OCI-LY1 (cell line): ENCODE measurements around the gene PCDHGA11.
"Not testable (repeated sequence)": the region's sequence is repeated elsewhere in the genome, so short reads cannot be mapped to it uniquely, and the experiment has no call there.

Source experiments
- EZH2 ChIP-seq: fragments of 200-600 bp; sonication (generic), shearing (Covaris generic); IDR thresholded peaks from 2 replicates; pipeline ENCODE4 v1.8.0; 2017; ENCODE audit warnings: borderline replicate concordance, mixed run types, mild to moderate bottlenecking, antibody characterized with exemption, low read length, moderate library complexity, mixed read lengths
- TF ChIP-seq, protein P1 (sequence below): fragments of 200-600 bp; sonication (generic), shearing (Covaris generic); IDR thresholded peaks from 2 replicates; pipeline ENCODE4 v1.5.1; 2017; ENCODE audit warnings: mild to moderate bottlenecking, antibody characterized with exemption, low read length, moderate library complexity, mixed read lengths

DNA sequence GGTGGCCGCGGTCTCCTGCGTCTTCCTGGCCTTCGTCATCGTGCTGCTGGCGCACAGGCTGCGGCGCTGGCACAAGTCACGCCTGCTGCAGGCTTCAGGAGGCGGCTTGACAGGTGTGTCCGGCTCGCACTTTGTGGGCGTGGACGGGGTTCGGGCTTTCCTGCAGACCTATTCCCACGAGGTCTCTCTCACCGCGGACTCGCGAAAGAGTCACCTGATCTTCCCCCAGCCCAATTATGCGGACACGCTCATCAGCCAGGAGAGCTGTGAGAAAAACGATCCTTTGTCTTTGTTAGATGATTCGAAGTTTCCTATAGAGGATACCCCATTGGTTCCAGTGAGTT, 5.6 kb upstream of the PCDHGA11 start:
- TF ChIP-seq, protein P1, sequence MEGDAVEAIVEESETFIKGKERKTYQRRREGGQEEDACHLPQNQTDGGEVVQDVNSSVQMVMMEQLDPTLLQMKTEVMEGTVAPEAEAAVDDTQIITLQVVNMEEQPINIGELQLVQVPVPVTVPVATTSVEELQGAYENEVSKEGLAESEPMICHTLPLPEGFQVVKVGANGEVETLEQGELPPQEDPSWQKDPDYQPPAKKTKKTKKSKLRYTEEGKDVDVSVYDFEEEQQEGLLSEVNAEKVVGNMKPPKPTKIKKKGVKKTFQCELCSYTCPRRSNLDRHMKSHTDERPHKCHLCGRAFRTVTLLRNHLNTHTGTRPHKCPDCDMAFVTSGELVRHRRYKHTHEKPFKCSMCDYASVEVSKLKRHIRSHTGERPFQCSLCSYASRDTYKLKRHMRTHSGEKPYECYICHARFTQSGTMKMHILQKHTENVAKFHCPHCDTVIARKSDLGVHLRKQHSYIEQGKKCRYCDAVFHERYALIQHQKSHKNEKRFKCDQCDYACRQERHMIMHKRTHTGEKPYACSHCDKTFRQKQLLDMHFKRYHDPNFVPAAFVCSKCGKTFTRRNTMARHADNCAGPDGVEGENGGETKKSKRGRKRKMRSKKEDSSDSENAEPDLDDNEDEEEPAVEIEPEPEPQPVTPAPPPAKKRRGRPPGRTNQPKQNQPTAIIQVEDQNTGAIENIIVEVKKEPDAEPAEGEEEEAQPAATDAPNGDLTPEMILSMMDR: not testable (repeated sequence)
- not testable (repeated sequence) for TF ChIP-seq EZH2
